ENCODE results near the gene BANF2. TPM values are rescaled to one million over a fixed set of nuclear protein-coding genes. Genes with fewer than 3 reads are reported as not detected.

Gene BANF2
- total and polyA plus RNA-seq, 5 donors from 2014 or later: not detected

GRCh38 chr20:17660667-17661066, 39.1 kb upstream of the BANF2 start:
- no peak overlapping the region for H3K4me3 Mint-ChIP-seq

GRCh38 chr20:17661121-17661744, 38.5 kb upstream of the BANF2 start:
- Histone ChIP-seq H3K27me3 (ENCODE audit: control insufficient read depth, insufficient read depth, low read length) (no peaks in the 10 kb centered on the region), H3K36me3 (ENCODE audit: control insufficient read depth, insufficient read depth, low read length) (no peaks in the 10 kb centered on the region), H3K27ac (ENCODE audit: insufficient read depth, low read length, poor library complexity, severe bottlenecking) (no peak overlapping the region), H3K4me1 (ENCODE audit: control insufficient read depth, insufficient read depth, low read length, poor library complexity, severe bottlenecking) (peaks cover 7% of the 10 kb centered on the region), H3K4me3 (ENCODE audit: low read depth, low read length) (no peak overlapping the region), H3K9me3 (ENCODE audit: control insufficient read depth in 2 of 2, low read length in 2 of 2) (no peaks in the 10 kb centered on the region)
- H3K4me1 Mint-ChIP-seq: peaks cover 8 to 31% (median 16%) of the 10 kb centered on the region in 4 donors
- ATAC-seq (ENCODE audit: low read depth in 2 of 2) (no peak), DNase-seq (no peak)
- peak overlapping the region in 1 of 3 donors; percentile 44 for H3K27ac Mint-ChIP-seq
- no peaks in the 10 kb centered on the region for H3K27me3 Mint-ChIP-seq
- peaks cover 0 to 2% (median 0%) of the 10 kb centered on the region in 7 donors for H3K9me3 Mint-ChIP-seq
- H3K36me3 Mint-ChIP-seq: peaks cover 27% of the 10 kb centered on the region
- no peak overlapping the region for H3K4me3 Mint-ChIP-seq

More at GRCh38 chr20:17660667-17661066, 39.1 kb upstream of the BANF2 start:
- Histone ChIP-seq H3K27ac (ENCODE audit: insufficient read depth, low read length, poor library complexity, severe bottlenecking) (no peak overlapping the region), H3K4me3 (ENCODE audit: low read depth, low read length) (no peak overlapping the region), H3K27me3 (ENCODE audit: control insufficient read depth, insufficient read depth, low read length) (no peaks in the 10 kb centered on the region), H3K4me1 (ENCODE audit: control insufficient read depth, insufficient read depth, low read length, poor library complexity, severe bottlenecking) (peaks cover 4% of the 10 kb centered on the region), H3K36me3 (ENCODE audit: control insufficient read depth, insufficient read depth, low read length) (no peaks in the 10 kb centered on the region), H3K9me3 (ENCODE audit: control insufficient read depth in 2 of 2, low read length in 2 of 2) (no peaks in the 10 kb centered on the region)
- DNase-seq (no peak), ATAC-seq (ENCODE audit: low read depth in 2 of 2) (no peak)
- Mint-ChIP-seq H3K27ac (peak overlapping the region in 1 of 3 donors; percentile 44), H3K9me3 (peaks cover 0 to 2% (median 0%) of the 10 kb centered on the region in 7 donors), H3K36me3 (peaks cover 27% of the 10 kb centered on the region), H3K27me3 (no peaks in the 10 kb centered on the region), H3K4me1 (peaks cover 4 to 25% (median 14%) of the 10 kb centered on the region in 4 donors)

GRCh38 chr20:17662333-17663039, 37.3 kb upstream of the BANF2 start:
- Histone ChIP-seq H3K27ac (ENCODE audit: insufficient read depth, low read length, poor library complexity, severe bottlenecking) (no peak overlapping the region), H3K9me3 (ENCODE audit: control insufficient read depth in 2 of 2, low read length in 2 of 2) (no peaks in the 10 kb centered on the region), H3K4me1 (ENCODE audit: control insufficient read depth, insufficient read depth, low read length, poor library complexity, severe bottlenecking) (peaks cover 7% of the 10 kb centered on the region), H3K27me3 (ENCODE audit: control insufficient read depth, insufficient read depth, low read length) (no peaks in the 10 kb centered on the region), H3K36me3 (ENCODE audit: control insufficient read depth, insufficient read depth, low read length) (no peaks in the 10 kb centered on the region), H3K4me3 (ENCODE audit: low read depth, low read length) (no peak overlapping the region)
- Mint-ChIP-seq H3K9me3 (peaks cover 0 to 2% (median 0%) of the 10 kb centered on the region in 7 donors), H3K27ac (peak overlapping the region in 2 of 3 donors; percentile 18 to 38), H3K4me3 (no peak overlapping the region), H3K27me3 (no peaks in the 10 kb centered on the region), H3K4me1 (peaks cover 5 to 34% (median 19%) of the 10 kb centered on the region in 4 donors), H3K36me3 (peaks cover 24% of the 10 kb centered on the region)
- DNase-seq (peak in 1 of 3 donors; percentile 53), ATAC-seq (ENCODE audit: low read depth in 2 of 2) (no peak)

GRCh38 chr20:17663040-17663399, 36.7 kb upstream of the BANF2 start:
- DNase-seq (no peak), ATAC-seq (ENCODE audit: low read depth in 2 of 2) (no peak)
- Mint-ChIP-seq H3K36me3 (peaks cover 18% of the 10 kb centered on the region), H3K27ac (no peak overlapping the region), H3K4me1 (peaks cover 5 to 34% (median 20%) of the 10 kb centered on the region in 4 donors), H3K27me3 (no peaks in the 10 kb centered on the region), H3K9me3 (peaks cover 0 to 2% (median 0%) of the 10 kb centered on the region in 7 donors), H3K4me3 (no peak overlapping the region)
- Histone ChIP-seq H3K4me3 (ENCODE audit: low read depth, low read length) (no peak overlapping the region), H3K27ac (ENCODE audit: insufficient read depth, low read length, poor library complexity, severe bottlenecking) (no peak overlapping the region), H3K36me3 (ENCODE audit: control insufficient read depth, insufficient read depth, low read length) (no peaks in the 10 kb centered on the region), H3K4me1 (ENCODE audit: control insufficient read depth, insufficient read depth, low read length, poor library complexity, severe bottlenecking) (peaks cover 7% of the 10 kb centered on the region), H3K9me3 (ENCODE audit: control insufficient read depth in 2 of 2, low read length in 2 of 2) (no peaks in the 10 kb centered on the region), H3K27me3 (ENCODE audit: control insufficient read depth, insufficient read depth, low read length) (no peaks in the 10 kb centered on the region)

GRCh38 chr20:17663486-17663885, 36.3 kb upstream of the BANF2 start:
- Mint-ChIP-seq H3K27ac (no peak overlapping the region), H3K9me3 (peaks cover 0 to 2% (median 0%) of the 10 kb centered on the region in 7 donors), H3K4me1 (peaks cover 5 to 37% (median 20%) of the 10 kb centered on the region in 4 donors), H3K36me3 (peaks cover 14% of the 10 kb centered on the region), H3K27me3 (no peaks in the 10 kb centered on the region), H3K4me3 (no peak overlapping the region)
- Histone ChIP-seq H3K27ac (ENCODE audit: insufficient read depth, low read length, poor library complexity, severe bottlenecking) (no peak overlapping the region), H3K27me3 (ENCODE audit: control insufficient read depth, insufficient read depth, low read length) (no peaks in the 10 kb centered on the region), H3K9me3 (ENCODE audit: control insufficient read depth in 2 of 2, low read length in 2 of 2) (no peaks in the 10 kb centered on the region), H3K4me1 (ENCODE audit: control insufficient read depth, insufficient read depth, low read length, poor library complexity, severe bottlenecking) (peaks cover 7% of the 10 kb centered on the region), H3K4me3 (ENCODE audit: low read depth, low read length) (no peak overlapping the region), H3K36me3 (ENCODE audit: control insufficient read depth, insufficient read depth, low read length) (no peaks in the 10 kb centered on the region)
- ATAC-seq (ENCODE audit: low read depth in 2 of 2): no peak
- no peak for DNase-seq

GRCh38 chr20:17664025-17664633, 35.6 kb upstream of the BANF2 start:
- Histone ChIP-seq H3K4me3 (ENCODE audit: low read depth, low read length) (no peak overlapping the region), H3K9me3 (ENCODE audit: control insufficient read depth in 2 of 2, low read length in 2 of 2) (no peaks in the 10 kb centered on the region), H3K4me1 (ENCODE audit: control insufficient read depth, insufficient read depth, low read length, poor library complexity, severe bottlenecking) (peaks cover 7% of the 10 kb centered on the region), H3K27ac (ENCODE audit: insufficient read depth, low read length, poor library complexity, severe bottlenecking) (no peak overlapping the region), H3K27me3 (ENCODE audit: control insufficient read depth, insufficient read depth, low read length) (no peaks in the 10 kb centered on the region), H3K36me3 (ENCODE audit: control insufficient read depth, insufficient read depth, low read length) (no peaks in the 10 kb centered on the region)
- Mint-ChIP-seq H3K4me3 (no peak overlapping the region), H3K4me1 (peaks cover 5 to 37% (median 20%) of the 10 kb centered on the region in 4 donors), H3K27me3 (no peaks in the 10 kb centered on the region), H3K9me3 (peaks cover 0 to 2% (median 0%) of the 10 kb centered on the region in 7 donors), H3K36me3 (peaks cover 11% of the 10 kb centered on the region), H3K27ac (peak overlapping the region in 1 of 3 donors; percentile 60)
- DNase-seq (no peak), ATAC-seq (ENCODE audit: low read depth in 2 of 2) (no peak)

- Mint-ChIP-seq H3K4me3 (no peak overlapping the region), H3K36me3 (peaks cover 9% of the 10 kb centered on the region), H3K27ac (peak overlapping the region in 1 of 3 donors; percentile 45), H3K4me1 (peaks cover 5 to 33% (median 20%) of the 10 kb centered on the region in 4 donors), H3K27me3 (no peaks in the 10 kb centered on the region), H3K9me3 (no peaks in the 10 kb centered on the region)
- DNase-seq (peak in 1 of 3 donors; percentile 27), ATAC-seq (ENCODE audit: low read depth in 2 of 2) (peak in 1 of 2 donors; percentile 40)
- Histone ChIP-seq H3K27me3 (ENCODE audit: control insufficient read depth, insufficient read depth, low read length) (no peaks in the 10 kb centered on the region), H3K9me3 (ENCODE audit: control insufficient read depth in 2 of 2, low read length in 2 of 2) (no peaks in the 10 kb centered on the region), H3K4me1 (ENCODE audit: control insufficient read depth, insufficient read depth, low read length, poor library complexity, severe bottlenecking) (peaks cover 7% of the 10 kb centered on the region), H3K27ac (ENCODE audit: insufficient read depth, low read length, poor library complexity, severe bottlenecking) (no peak overlapping the region), H3K4me3 (ENCODE audit: low read depth, low read length) (no peak overlapping the region), H3K36me3 (ENCODE audit: control insufficient read depth, insufficient read depth, low read length) (no peaks in the 10 kb centered on the region)
Observed at GRCh38 chr20:17665756-17666155, 34.0 kb upstream of the BANF2 start.

Data from CD4-positive, CD25-positive, alpha-beta regulatory T cell (primary cell).